HEK293T (cell line): ENCODE data around the gene WRNIP1.

Experiments
- ARNT ChIP-seq: fragments of 450-650 bp; IDR thresholded peaks from 2 replicates; pipeline ENCODE4 v1.6.1; 2017; ENCODE audit warnings: mild to moderate bottlenecking
- BHLHE40 ChIP-seq: fragments of 450-650 bp; IDR thresholded peaks from 2 replicates; pipeline ENCODE4 v1.6.1; 2016; ENCODE audit warnings: mild to moderate bottlenecking, moderate library complexity, borderline replicate concordance
- ELF4 ChIP-seq: fragments of 450-650 bp; IDR thresholded peaks from 2 replicates; pipeline ENCODE4 v1.6.1; 2017; ENCODE audit warnings: antibody characterized with exemption
- FOXA1 ChIP-seq: fragments of 450-650 bp; IDR thresholded peaks from 2 replicates; pipeline ENCODE4 v1.6.1; 2016; ENCODE audit warnings: mild to moderate bottlenecking
- FOXK2 ChIP-seq: fragments of 450-650 bp; IDR thresholded peaks from 2 replicates; pipeline ENCODE4 v1.6.1; 2016; ENCODE audit warnings: mild to moderate bottlenecking
- FOXM1 ChIP-seq: fragments of 450-650 bp; IDR thresholded peaks from 2 replicates; pipeline ENCODE4 v1.6.1; 2017; ENCODE audit warnings: mild to moderate bottlenecking, borderline replicate concordance
- HDGF ChIP-seq: fragments of 450-650 bp; IDR thresholded peaks from 2 replicates; pipeline ENCODE4 v1.6.1; 2017; ENCODE audit warnings: antibody characterized with exemption, borderline replicate concordance
- LEF1 ChIP-seq: fragments of 450-650 bp; IDR thresholded peaks from 2 replicates; pipeline ENCODE4 v1.6.1; 2017; ENCODE audit warnings: mild to moderate bottlenecking, borderline replicate concordance
- NFRKB ChIP-seq: fragments of 450-650 bp; IDR thresholded peaks from 2 replicates; pipeline ENCODE4 v1.6.1; 2016; ENCODE audit warnings: mild to moderate bottlenecking, moderate library complexity
- SP1 ChIP-seq: fragments of 450-650 bp; IDR thresholded peaks from 2 replicates; pipeline ENCODE4 v1.6.1; 2017
- SUZ12 ChIP-seq: fragments of 450-650 bp; IDR thresholded peaks from 2 replicates; pipeline ENCODE4 v1.6.1; 2016; ENCODE audit warnings: mild to moderate bottlenecking
- TARDBP ChIP-seq: fragments of 450-650 bp; IDR thresholded peaks from 2 replicates; pipeline ENCODE4 v1.6.1; 2016
- ZNF384 ChIP-seq: fragments of 450-650 bp; IDR thresholded peaks from 2 replicates; pipeline ENCODE4 v1.6.1; 2016

DNA sequence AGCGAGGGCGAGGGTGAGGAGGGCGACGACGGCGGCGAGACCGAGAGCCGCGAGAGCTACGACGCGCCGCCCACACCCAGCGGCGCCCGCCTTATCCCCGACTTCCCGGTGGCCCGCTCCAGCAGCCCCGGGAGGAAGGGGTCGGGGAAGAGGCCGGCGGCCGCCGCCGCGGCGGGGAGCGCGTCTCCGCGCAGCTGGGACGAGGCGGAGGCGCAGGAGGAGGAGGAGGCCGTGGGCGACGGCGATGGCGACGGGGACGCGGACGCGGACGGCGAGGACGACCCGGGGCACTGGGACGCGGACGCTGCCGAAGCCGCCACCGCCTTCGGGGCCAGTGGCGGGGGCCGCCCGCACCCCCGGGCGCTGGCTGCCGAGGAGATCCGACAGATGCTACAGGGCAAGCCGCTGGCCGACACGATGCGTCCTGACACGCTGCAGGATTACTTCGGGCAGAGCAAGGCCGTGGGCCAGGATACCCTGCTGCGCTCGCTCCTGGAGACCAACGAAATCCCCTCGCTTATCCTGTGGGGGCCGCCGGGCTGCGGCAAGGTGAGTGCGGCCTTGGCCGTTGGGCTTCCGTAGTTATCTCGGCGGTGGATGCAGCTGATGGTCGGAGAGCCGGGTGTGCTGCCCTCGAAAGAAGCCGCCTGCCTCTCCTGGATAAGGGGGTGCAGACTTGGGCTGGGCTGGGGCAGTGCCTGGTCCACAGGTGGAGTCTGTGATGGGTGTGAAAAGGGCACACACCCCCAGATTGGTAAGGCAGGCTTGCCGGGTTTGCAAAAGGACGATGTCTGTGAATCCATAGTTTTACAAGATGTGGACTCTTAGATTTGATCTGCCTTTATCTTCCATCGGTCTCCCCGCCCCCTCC lies 938 bp downstream of the WRNIP1 start:
- no peak for TF ChIP-seq HDGF
- no peak for TF ChIP-seq SP1
- TF ChIP-seq BHLHE40: no peak
- no peak for TF ChIP-seq FOXA1
- TF ChIP-seq LEF1: no peak
- no peak for TF ChIP-seq ARNT
- TF ChIP-seq FOXM1: no peak
- no peak for TF ChIP-seq FOXK2
- no peak for TF ChIP-seq ELF4
- no peak for TF ChIP-seq ZNF384
- no peak for TF ChIP-seq TARDBP
- TF ChIP-seq NFRKB: no peak
- TF ChIP-seq SUZ12: no peak
